Right lung (tissue), 5 donors: ENCODE data around the gene UBE2L6. TPM values are rescaled to one million over a fixed set of nuclear protein-coding genes. Genes with fewer than 3 reads are reported as not detected.

Experiments
- polyA plus RNA-seq, 5 donors: library from polyadenylated mRNA; unstranded; fragments of 120-200 nt; gene quantifications; one replicate each; pipeline versions ENCODE4 v1.2.1 to v1.2.3, GENCODE V29; 2013; ENCODE audit warnings: inconsistent platforms in 1 of 5, low replicate concordance in 1 of 5; ENCODE audit not compliant: insufficient read length in 5 of 5, insufficient read depth in 1 of 5

UBE2L6 gene
- polyA plus RNA-seq, 5 donors, result 59.0 to 78.7 (median 60.9) TPM

Other genes with a start within 250 kb of the UBE2L6 start
- 100 to 1,000 TPM; 100 to 159 (median 115) TPM for gene TNKS1BP1, start 242.7 kb downstream of the UBE2L6 start, polyA plus RNA-seq
- gene SSRP1, start 231.8 kb downstream of the UBE2L6 start, polyA plus RNA-seq, result 100 to 1,000 TPM; 151 to 215 (median 166) TPM
- under 1 TPM in 4 of 5 donors, not detected in 1; 0.16 to 0.28 (median 0.23) TPM for gene P2RX3, start 229.3 kb downstream of the UBE2L6 start, polyA plus RNA-seq
- gene PRG3, start 186.5 kb downstream of the UBE2L6 start, polyA plus RNA-seq, result 1 to 10 TPM in 2 of 5 donors, under 1 TPM in 3; 0.48 to 1.5 (median 0.77) TPM
- gene PRG2, start 177.0 kb downstream of the UBE2L6 start, polyA plus RNA-seq, result 1 to 10 TPM; 1.2 to 1.8 (median 1.3) TPM
- gene SLC43A3, start 140.6 kb downstream of the UBE2L6 start, polyA plus RNA-seq, result 10 to 100 TPM; 36.9 to 47.7 (median 39.3) TPM
- 1 to 10 TPM; 1.3 to 4.5 (median 1.6) TPM for gene RTN4RL2, start 107.1 kb downstream of the UBE2L6 start, polyA plus RNA-seq
- gene SLC43A1, start 52.0 kb downstream of the UBE2L6 start, polyA plus RNA-seq, result 10 to 100 TPM; 11.6 to 18.5 (median 16.7) TPM
- 10 to 100 TPM; 33.3 to 42.0 (median 39.0) TPM for gene TIMM10, start 36.9 kb downstream of the UBE2L6 start, polyA plus RNA-seq
- gene SMTNL1, start 30.1 kb downstream of the UBE2L6 start, polyA plus RNA-seq, result 1 to 10 TPM in 1 of 5 donors, under 1 TPM in 4; 0.48 to 9.2 (median 0.59) TPM
- gene SERPING1, start 30.0 kb upstream of the UBE2L6 start, polyA plus RNA-seq, result 100 to 1,000 TPM; 172 to 210 (median 183) TPM
- 1 to 10 TPM; 4.2 to 8.0 (median 6.5) TPM for gene YPEL4, start 82.2 kb upstream of the UBE2L6 start, polyA plus RNA-seq
- gene CLP1, start 90.1 kb upstream of the UBE2L6 start, polyA plus RNA-seq, result 10 to 100 TPM; 12.1 to 16.0 (median 12.8) TPM
- 10 to 100 TPM; 38.9 to 44.5 (median 39.2) TPM for gene ZDHHC5, start 100.4 kb upstream of the UBE2L6 start, polyA plus RNA-seq
- 10 to 100 TPM; 14.3 to 22.5 (median 17.5) TPM for gene MED19, start 144.5 kb upstream of the UBE2L6 start, polyA plus RNA-seq
- 10 to 100 TPM; 94.4 to 98.6 (median 98.4) TPM for gene TMX2, start 144.9 kb upstream of the UBE2L6 start, polyA plus RNA-seq
- gene SELENOH, start 173.8 kb upstream of the UBE2L6 start, polyA plus RNA-seq, result 100 to 1,000 TPM in 4 of 5 donors, 10 to 100 TPM in 1; 94.9 to 160 (median 119) TPM
- under 1 TPM; 0.24 to 0.48 (median 0.30) TPM for gene BTBD18, start 184.1 kb upstream of the UBE2L6 start, polyA plus RNA-seq
- 100 to 1,000 TPM; 207 to 286 (median 258) TPM for gene CTNND1, start 194.1 kb upstream of the UBE2L6 start, polyA plus RNA-seq